HG02884 (cell line): Measurements from ENCODE around the gene TCTN2.

Source experiments
- ATAC-seq: cut with Tn5 transposase; IDR thresholded peaks from one replicate; pipeline ENCODE4 v1.9.1; 2021; ENCODE audit warnings: mild to moderate bottlenecking, moderate library complexity; ENCODE audit not compliant: unreplicated experiment

The TCTN2 gene

GRCh38 chr12:123734268-123734667, 63.4 kb downstream of the TCTN2 start:
- ATAC-seq: no peak

- ATAC-seq: no peak
Observed at GRCh38 chr12:123741937-123742572, 71.1 kb downstream of the TCTN2 start.

- ATAC-seq: no peak
Observed at GRCh38 chr12:123743002-123743401, 72.1 kb downstream of the TCTN2 start.

- no peak for ATAC-seq
Observed at GRCh38 chr12:123744836-123745235, 73.9 kb downstream of the TCTN2 start.

GRCh38 chr12:123747309-123747708, 76.4 kb downstream of the TCTN2 start:
- no peak for ATAC-seq

- ATAC-seq: no peak
Observed at GRCh38 chr12:123748161-123748560, 77.2 kb downstream of the TCTN2 start.

GRCh38 chr12:123748661-123749060, 77.7 kb downstream of the TCTN2 start:
- ATAC-seq: no peak

GRCh38 chr12:123749355-123749754, 78.4 kb downstream of the TCTN2 start:
- ATAC-seq: no peak

- ATAC-seq: no peak
Observed at GRCh38 chr12:123750159-123750656, 79.3 kb downstream of the TCTN2 start.

GRCh38 chr12:123752046-123752445, 81.1 kb downstream of the TCTN2 start:
- no peak for ATAC-seq

- no peak for ATAC-seq
Observed at GRCh38 chr12:123754041-123754772, 83.3 kb downstream of the TCTN2 start.

- ATAC-seq: no peak
Observed at GRCh38 chr12:123757561-123757960, 86.6 kb downstream of the TCTN2 start.
